HG03280 (cell line): ENCODE results near the gene LRGUK.
A peak's percentile ranks its signal among the peaks of the same experiment; 100 is the strongest.
"Not testable (repeated sequence)": the region's sequence is repeated elsewhere in the genome, so short reads cannot be mapped to it uniquely, and the experiment has no call there.

Experiments used
- ATAC-seq: cut with Tn5 transposase; IDR thresholded peaks from one replicate; pipeline ENCODE4 v1.9.1; 2021; ENCODE audit warnings: mild to moderate bottlenecking, moderate library complexity; ENCODE audit not compliant: unreplicated experiment

LRGUK gene

GRCh38 chr7:134126966-134127848 lies at the start of gene LRGUK:
TSS of gene LRGUK (plus strand) at chr7:134127340. CDS start at chr7:134127368, 28 bp downstream.
- ATAC-seq: peak; percentile 100

GRCh38 chr7:134077560-134077959 lies 49.6 kb upstream of the LRGUK start:
- ATAC-seq: not testable (repeated sequence)

- ATAC-seq: no peak
Observed at GRCh38 chr7:134078991-134079390, 48.1 kb upstream of the LRGUK start.

- no peak for ATAC-seq
Observed at GRCh38 chr7:134081695-134082094, 45.4 kb upstream of the LRGUK start.

GRCh38 chr7:134083766-134084487 lies 43.2 kb upstream of the LRGUK start:
- no peak for ATAC-seq

GRCh38 chr7:134084488-134085144 lies 42.5 kb upstream of the LRGUK start:
- no peak for ATAC-seq

GRCh38 chr7:134085311-134085710 lies 41.8 kb upstream of the LRGUK start:
- ATAC-seq: no peak

GRCh38 chr7:134086998-134087735 lies 40.0 kb upstream of the LRGUK start:
- no peak for ATAC-seq

- ATAC-seq: no peak
Observed at GRCh38 chr7:134088199-134088598, 38.9 kb upstream of the LRGUK start.

GRCh38 chr7:134089446-134089845 lies 37.7 kb upstream of the LRGUK start:
- no peak for ATAC-seq

- ATAC-seq: no peak
Observed at GRCh38 chr7:134098072-134098471, 29.1 kb upstream of the LRGUK start.

- ATAC-seq: no peak
Observed at GRCh38 chr7:134101716-134102115, 25.4 kb upstream of the LRGUK start.

- ATAC-seq: no peak
Observed at GRCh38 chr7:134104166-134104565, 23.0 kb upstream of the LRGUK start.

- ATAC-seq: no peak
Observed at GRCh38 chr7:134105841-134106240, 21.3 kb upstream of the LRGUK start.

GRCh38 chr7:134108802-134109201 lies 18.3 kb upstream of the LRGUK start:
- ATAC-seq: no peak

- ATAC-seq: no peak
Observed at GRCh38 chr7:134113655-134114054, 13.5 kb upstream of the LRGUK start.

GRCh38 chr7:134114992-134115391 lies 12.1 kb upstream of the LRGUK start:
- no peak for ATAC-seq

GRCh38 chr7:134120405-134120804 lies 6.7 kb upstream of the LRGUK start:
- ATAC-seq: no peak

- no peak for ATAC-seq
Observed at GRCh38 chr7:134121632-134122139, 5.5 kb upstream of the LRGUK start.

GRCh38 chr7:134122980-134123379 lies 4.2 kb upstream of the LRGUK start:
- ATAC-seq: no peak

- ATAC-seq: no peak
Observed at GRCh38 chr7:134126146-134126545, 994 bp upstream of the LRGUK start.
